Body of pancreas (tissue), 4 donors: ENCODE measurements around the gene ARFRP1.

Source experiments
- POLR2A ChIP-seq, 3 donors: fragments of 450-650 bp; IDR thresholded peaks; one replicate each; pipeline ENCODE4 v1.6.1; 2016; ENCODE audit warnings: antibody characterized with exemption in 3 of 3, mild to moderate bottlenecking in 2 of 3
- TF ChIP-seq, protein P1 (sequence below), 7 experiments: fragments of 450-650 bp in 4 of 7; fragments of 200-600 bp in 3 of 7; sonication (generic) in 3 of 7; IDR thresholded peaks; one replicate each; pipeline ENCODE4 v1.5.1; 2016 to 2019; ENCODE audit warnings: antibody characterized with exemption in 7 of 7

DNA sequence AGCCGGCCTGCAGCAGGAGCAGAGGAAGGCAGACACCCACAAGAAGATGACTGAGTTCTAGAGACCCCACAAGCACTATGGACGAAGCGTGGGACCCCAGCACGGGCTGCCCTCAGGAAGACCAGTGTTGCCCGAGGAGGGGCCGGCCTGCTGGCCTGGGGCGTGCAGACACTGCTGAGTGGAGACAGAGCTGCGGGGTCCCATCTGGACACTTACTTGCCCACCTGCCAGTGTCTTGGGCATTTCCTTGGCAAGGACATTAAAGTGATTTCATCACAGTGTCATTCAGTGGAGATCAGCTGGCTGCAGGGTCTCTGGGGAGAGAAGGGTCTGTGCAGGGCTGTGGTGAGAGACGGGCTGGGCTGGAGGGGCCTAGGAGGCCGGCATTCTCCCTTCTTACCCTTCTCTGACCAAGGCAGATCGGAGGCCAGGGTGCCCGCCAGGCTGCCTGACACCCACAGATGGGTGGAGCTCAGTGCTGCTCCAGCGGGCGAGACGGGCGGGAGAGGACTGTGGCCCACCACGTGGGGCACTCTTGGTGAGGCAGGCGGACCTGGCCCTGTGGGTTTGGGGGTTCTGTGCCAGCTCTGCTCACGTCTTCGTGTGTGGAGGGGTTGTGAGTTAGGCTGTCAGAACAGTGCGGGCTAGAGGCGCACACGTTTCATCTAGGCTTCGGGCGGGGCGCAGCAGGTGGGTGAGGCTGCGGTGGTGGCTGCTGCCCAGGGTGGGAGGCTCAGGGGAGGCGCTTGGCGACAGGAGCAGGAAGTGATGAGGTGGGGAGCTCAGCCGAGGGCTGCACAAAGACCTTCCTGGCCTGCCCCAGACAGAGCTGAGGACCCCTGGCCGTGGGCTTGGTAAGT is 28.3 kb upstream of the ARFRP1 start, which contains the start of gene LIME1:
- TF ChIP-seq, protein P1, sequence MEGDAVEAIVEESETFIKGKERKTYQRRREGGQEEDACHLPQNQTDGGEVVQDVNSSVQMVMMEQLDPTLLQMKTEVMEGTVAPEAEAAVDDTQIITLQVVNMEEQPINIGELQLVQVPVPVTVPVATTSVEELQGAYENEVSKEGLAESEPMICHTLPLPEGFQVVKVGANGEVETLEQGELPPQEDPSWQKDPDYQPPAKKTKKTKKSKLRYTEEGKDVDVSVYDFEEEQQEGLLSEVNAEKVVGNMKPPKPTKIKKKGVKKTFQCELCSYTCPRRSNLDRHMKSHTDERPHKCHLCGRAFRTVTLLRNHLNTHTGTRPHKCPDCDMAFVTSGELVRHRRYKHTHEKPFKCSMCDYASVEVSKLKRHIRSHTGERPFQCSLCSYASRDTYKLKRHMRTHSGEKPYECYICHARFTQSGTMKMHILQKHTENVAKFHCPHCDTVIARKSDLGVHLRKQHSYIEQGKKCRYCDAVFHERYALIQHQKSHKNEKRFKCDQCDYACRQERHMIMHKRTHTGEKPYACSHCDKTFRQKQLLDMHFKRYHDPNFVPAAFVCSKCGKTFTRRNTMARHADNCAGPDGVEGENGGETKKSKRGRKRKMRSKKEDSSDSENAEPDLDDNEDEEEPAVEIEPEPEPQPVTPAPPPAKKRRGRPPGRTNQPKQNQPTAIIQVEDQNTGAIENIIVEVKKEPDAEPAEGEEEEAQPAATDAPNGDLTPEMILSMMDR (IDR thresholded peaks at IDR 0.05) = no peak
- TF ChIP-seq POLR2A (IDR thresholded peaks at IDR 0.05) = no peak
